SK-N-SH treated with all-trans-retinoic acid at 6 μM for 48 hours (cell line): Measurements from ENCODE around the gene UBA52.

Experiments used
- ATAC-seq: fragments of 200-7000 bp; cut with Tn5 transposase; 3 replicates; pipeline ENCODE4 v1.9.1; 2020; ENCODE audit warnings: mild to moderate bottlenecking, moderate library complexity
- ARNTL ChIP-seq: fragments of 450-650 bp; formaldehyde crosslinking; IDR thresholded peaks from 2 replicates; pipeline ENCODE4 v1.5.0; 2020; ENCODE audit warnings: low read depth, mild to moderate bottlenecking, moderate library complexity, borderline replicate concordance
- ESRRG ChIP-seq: fragments of 250-450 bp; sonication (Bioruptor Pico); IDR thresholded peaks from 2 replicates; pipeline ENCODE4 v1.6.1; 2021; ENCODE audit warnings: mild to moderate bottlenecking
- GLIS3 ChIP-seq: fragments of 250-450 bp; sonication (Bioruptor Pico); IDR thresholded peaks from 2 replicates; pipeline ENCODE4 v1.5.0; 2020; ENCODE audit warnings: mild to moderate bottlenecking, moderate library complexity
- OSR1 ChIP-seq: fragments of 250-450 bp; sonication (Bioruptor Pico); IDR thresholded peaks from 2 replicates; pipeline ENCODE4 v1.8.0; 2022; ENCODE audit warnings: moderate library complexity, mild to moderate bottlenecking, inconsistent platforms
- RARB ChIP-seq: fragments of 250-450 bp; sonication (Bioruptor Pico); IDR thresholded peaks from 2 replicates; pipeline ENCODE4 v1.8.0; 2021; ENCODE audit warnings: mild to moderate bottlenecking, moderate library complexity
- SNAI2 ChIP-seq: fragments of 250-450 bp; sonication (Bioruptor Pico); IDR thresholded peaks from 2 replicates; pipeline ENCODE4 v1.5.0; 2020; ENCODE audit warnings: mild to moderate bottlenecking, moderate library complexity
- TCF4 ChIP-seq: fragments of 250-450 bp; sonication (Bioruptor Pico); IDR thresholded peaks from 2 replicates; pipeline ENCODE4 v1.8.0; 2021; ENCODE audit warnings: mild to moderate bottlenecking, moderate library complexity, borderline replicate concordance
- TOX ChIP-seq: fragments of 250-450 bp; sonication (Bioruptor Pico); IDR thresholded peaks from 2 replicates; pipeline ENCODE4 v1.8.0; 2021; ENCODE audit warnings: mild to moderate bottlenecking, moderate library complexity, borderline replicate concordance
- ZFP3 ChIP-seq: fragments of 250-450 bp; sonication (Bioruptor Pico); IDR thresholded peaks from 2 replicates; pipeline ENCODE4 v1.5.0; 2020; ENCODE audit warnings: mild to moderate bottlenecking, moderate library complexity
- ZFP30 ChIP-seq: fragments of 450-650 bp; formaldehyde crosslinking; IDR thresholded peaks from 2 replicates; pipeline ENCODE4 v1.5.0; 2022; ENCODE audit warnings: mild to moderate bottlenecking, moderate library complexity
- ZNF565 ChIP-seq: fragments of 450-650 bp; formaldehyde crosslinking; conservative IDR thresholded peaks from 2 replicates; pipeline ENCODE4 v1.5.0; 2020; ENCODE audit warnings: low read depth, mild to moderate bottlenecking, moderate library complexity
- ZNF70 ChIP-seq: fragments of 450-650 bp; formaldehyde crosslinking; IDR thresholded peaks from 2 replicates; pipeline ENCODE4 v1.5.0; 2020; ENCODE audit warnings: mild to moderate bottlenecking, moderate library complexity
- ZNF8 ChIP-seq: fragments of 450-650 bp; formaldehyde crosslinking; IDR thresholded peaks from 2 replicates; pipeline ENCODE4 v1.5.0; 2020; ENCODE audit warnings: mild to moderate bottlenecking, moderate library complexity
- TF ChIP-seq, protein P1 (sequence below): fragments of 250-450 bp; sonication (Bioruptor Pico); IDR thresholded peaks from 2 replicates; pipeline ENCODE4 v1.8.0; 2020; ENCODE audit warnings: mild to moderate bottlenecking, moderate library complexity, borderline replicate concordance
- TF ChIP-seq, protein P2 (sequence below): fragments of 250-450 bp; sonication (Bioruptor Pico); IDR thresholded peaks from 2 replicates; pipeline ENCODE4 v1.5.0; 2020; ENCODE audit warnings: mild to moderate bottlenecking, moderate library complexity
- TF ChIP-seq, protein P3 (sequence below): fragments of 250-450 bp; sonication (Bioruptor Pico); IDR thresholded peaks from 2 replicates; pipeline ENCODE4 v1.8.0; 2021; ENCODE audit warnings: low read depth, mild to moderate bottlenecking, moderate library complexity, borderline replicate concordance
- TF ChIP-seq, protein P4 (sequence below): fragments of 250-450 bp; sonication (Bioruptor Pico); IDR thresholded peaks from 2 replicates; pipeline ENCODE4 v1.5.1; 2021; ENCODE audit warnings: mild to moderate bottlenecking, moderate library complexity

The UBA52 gene

DNA sequence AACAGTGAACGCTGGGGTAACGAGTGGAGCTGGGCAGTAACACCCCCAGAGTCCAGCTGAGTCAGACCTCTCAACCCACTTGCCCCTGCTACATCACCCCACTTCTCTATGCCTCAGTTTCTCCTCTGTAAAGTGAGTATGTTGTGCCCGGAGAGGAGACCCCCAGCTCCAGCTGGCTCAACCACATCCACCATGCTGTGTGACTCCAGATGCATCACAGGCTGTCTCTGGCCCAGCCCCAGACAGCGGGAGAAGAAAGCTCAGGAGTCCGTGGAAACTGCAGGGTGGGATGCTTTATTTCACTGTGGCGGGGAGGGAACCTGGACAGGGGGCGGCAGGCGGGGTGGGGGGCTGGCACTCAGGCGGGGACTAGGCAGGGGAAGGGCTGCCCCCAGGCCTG lies 40.2 kb upstream of the UBA52 start (continued):
- TF ChIP-seq ZNF565 (CRISPR knock-in tag) = no peak
- no peak for TF ChIP-seq GLIS3 (CRISPR knock-in tag)

DNA sequence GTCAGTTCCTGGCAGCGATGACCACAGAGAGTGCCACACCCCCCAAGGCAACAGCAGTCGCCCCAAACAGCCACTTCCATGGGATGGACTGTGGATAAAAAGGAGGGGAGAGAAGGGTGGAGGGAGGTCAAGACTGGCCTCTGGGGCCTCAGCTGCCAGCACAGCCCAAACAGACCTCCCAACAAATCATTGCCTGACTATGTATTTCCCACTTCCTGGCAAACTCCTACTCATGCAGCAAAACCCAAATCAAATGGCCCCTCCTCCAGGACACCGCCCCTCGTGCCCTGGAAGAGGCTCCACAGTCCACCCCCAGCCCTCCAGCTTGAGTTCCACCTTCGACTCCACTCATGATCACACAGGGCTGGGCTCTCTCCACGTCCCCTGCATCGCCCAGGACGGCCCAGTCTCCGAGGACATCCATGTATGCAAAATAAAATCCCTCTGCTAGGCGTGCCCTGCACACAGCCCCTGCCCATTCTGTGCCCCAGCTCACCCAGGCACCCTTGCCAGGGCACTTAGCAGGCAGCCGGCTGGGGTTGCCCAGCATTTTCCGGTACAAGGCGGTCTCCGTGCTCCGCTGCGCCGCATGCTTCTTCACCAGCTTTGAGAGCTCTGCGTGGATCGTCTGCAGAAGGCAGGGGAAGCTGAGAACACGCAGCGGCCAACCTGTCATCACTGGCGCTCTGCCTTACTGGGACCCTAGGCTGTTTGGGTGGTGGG lies 39.3 kb upstream of the UBA52 start:
- TF ChIP-seq, protein P1, sequence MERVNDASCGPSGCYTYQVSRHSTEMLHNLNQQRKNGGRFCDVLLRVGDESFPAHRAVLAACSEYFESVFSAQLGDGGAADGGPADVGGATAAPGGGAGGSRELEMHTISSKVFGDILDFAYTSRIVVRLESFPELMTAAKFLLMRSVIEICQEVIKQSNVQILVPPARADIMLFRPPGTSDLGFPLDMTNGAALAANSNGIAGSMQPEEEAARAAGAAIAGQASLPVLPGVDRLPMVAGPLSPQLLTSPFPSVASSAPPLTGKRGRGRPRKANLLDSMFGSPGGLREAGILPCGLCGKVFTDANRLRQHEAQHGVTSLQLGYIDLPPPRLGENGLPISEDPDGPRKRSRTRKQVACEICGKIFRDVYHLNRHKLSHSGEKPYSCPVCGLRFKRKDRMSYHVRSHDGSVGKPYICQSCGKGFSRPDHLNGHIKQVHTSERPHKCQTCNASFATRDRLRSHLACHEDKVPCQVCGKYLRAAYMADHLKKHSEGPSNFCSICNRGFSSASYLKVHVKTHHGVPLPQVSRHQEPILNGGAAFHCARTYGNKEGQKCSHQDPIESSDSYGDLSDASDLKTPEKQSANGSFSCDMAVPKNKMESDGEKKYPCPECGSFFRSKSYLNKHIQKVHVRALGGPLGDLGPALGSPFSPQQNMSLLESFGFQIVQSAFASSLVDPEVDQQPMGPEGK (CRISPR knock-in tag) = no peak
- TF ChIP-seq ZFP3 (CRISPR knock-in tag) (peak; percentile 100), ARNTL (no peak)
- no peak for ATAC-seq

DNA sequence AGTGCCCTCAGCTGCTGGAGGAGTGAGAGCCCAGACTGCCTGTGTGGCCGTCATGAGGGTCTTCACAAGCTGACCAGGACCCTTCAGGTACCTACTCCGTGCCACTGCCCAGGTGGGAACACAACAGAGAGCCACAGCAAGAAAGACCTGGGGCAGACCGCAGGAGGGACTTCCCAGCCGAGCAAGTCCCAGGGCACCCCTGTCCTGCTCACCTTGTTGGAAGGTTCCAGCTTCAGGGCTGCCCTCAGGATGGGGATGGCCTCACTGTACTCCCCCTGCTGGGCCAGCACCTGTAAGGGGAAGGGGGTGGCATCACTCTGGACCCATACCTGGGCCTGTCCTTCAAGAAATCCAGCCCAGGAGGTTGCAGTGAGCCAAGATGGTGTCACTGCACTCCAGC lies 38.6 kb upstream of the UBA52 start:
- ATAC-seq = no peak
- TF ChIP-seq, protein P2, sequence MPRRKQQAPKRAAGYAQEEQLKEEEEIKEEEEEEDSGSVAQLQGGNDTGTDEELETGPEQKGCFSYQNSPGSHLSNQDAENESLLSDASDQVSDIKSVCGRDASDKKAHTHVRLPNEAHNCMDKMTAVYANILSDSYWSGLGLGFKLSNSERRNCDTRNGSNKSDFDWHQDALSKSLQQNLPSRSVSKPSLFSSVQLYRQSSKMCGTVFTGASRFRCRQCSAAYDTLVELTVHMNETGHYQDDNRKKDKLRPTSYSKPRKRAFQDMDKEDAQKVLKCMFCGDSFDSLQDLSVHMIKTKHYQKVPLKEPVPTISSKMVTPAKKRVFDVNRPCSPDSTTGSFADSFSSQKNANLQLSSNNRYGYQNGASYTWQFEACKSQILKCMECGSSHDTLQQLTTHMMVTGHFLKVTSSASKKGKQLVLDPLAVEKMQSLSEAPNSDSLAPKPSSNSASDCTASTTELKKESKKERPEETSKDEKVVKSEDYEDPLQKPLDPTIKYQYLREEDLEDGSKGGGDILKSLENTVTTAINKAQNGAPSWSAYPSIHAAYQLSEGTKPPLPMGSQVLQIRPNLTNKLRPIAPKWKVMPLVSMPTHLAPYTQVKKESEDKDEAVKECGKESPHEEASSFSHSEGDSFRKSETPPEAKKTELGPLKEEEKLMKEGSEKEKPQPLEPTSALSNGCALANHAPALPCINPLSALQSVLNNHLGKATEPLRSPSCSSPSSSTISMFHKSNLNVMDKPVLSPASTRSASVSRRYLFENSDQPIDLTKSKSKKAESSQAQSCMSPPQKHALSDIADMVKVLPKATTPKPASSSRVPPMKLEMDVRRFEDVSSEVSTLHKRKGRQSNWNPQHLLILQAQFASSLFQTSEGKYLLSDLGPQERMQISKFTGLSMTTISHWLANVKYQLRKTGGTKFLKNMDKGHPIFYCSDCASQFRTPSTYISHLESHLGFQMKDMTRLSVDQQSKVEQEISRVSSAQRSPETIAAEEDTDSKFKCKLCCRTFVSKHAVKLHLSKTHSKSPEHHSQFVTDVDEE (CRISPR knock-in tag) = no peak
- TF ChIP-seq ESRRG (CRISPR knock-in tag) (no peak), ZNF70 (no peak), ZFP30 (CRISPR knock-in tag) (no peak), SNAI2 (no peak)
- TF ChIP-seq, protein P1 (CRISPR knock-in tag) = no peak
- TF ChIP-seq, protein P3, sequence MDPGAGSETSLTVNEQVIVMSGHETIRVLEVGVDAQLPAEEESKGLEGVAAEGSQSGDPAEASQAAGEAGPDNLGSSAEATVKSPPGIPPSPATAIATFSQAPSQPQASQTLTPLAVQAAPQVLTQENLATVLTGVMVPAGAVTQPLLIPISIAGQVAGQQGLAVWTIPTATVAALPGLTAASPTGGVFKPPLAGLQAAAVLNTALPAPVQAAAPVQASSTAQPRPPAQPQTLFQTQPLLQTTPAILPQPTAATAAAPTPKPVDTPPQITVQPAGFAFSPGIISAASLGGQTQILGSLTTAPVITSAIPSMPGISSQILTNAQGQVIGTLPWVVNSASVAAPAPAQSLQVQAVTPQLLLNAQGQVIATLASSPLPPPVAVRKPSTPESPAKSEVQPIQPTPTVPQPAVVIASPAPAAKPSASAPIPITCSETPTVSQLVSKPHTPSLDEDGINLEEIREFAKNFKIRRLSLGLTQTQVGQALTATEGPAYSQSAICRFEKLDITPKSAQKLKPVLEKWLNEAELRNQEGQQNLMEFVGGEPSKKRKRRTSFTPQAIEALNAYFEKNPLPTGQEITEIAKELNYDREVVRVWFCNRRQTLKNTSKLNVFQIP (CRISPR knock-in tag) = no peak

DNA sequence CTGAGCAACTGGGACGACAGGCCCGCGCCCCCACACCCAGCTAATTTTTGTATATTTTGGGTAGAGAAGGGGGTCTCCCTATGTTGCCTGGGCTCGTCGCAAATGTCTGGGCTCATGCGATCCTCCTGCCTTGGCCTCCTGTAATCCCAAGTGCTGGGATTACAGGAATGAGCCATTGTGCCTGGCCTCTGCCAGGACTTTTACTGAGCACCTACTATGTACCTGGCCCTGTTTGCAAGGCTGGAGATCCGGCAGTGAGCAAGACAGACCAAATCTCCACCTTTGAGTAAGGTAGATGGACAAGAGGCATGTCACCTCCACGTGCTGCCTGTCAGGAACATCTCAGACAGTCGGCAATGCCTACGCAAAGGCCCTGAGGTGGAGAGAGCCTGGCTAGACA lies 35.2 kb upstream of the UBA52 start:
- no peak for TF ChIP-seq ZNF8 (CRISPR knock-in tag)
- TF ChIP-seq ZNF565 (CRISPR knock-in tag) = no peak
- TF ChIP-seq GLIS3 (CRISPR knock-in tag) = no peak
- TF ChIP-seq RARB = no peak
- no peak for TF ChIP-seq TCF4 (CRISPR knock-in tag)
- no peak for TF ChIP-seq ZFP3 (CRISPR knock-in tag)
- TF ChIP-seq ESRRG (CRISPR knock-in tag) = no peak
- TF ChIP-seq, protein P3 (CRISPR knock-in tag) = no peak
- TF ChIP-seq ZFP30 (CRISPR knock-in tag) = no peak
- TF ChIP-seq ZNF70 = no peak
- TF ChIP-seq TOX = no peak
- TF ChIP-seq OSR1 (CRISPR knock-in tag) = no peak
- TF ChIP-seq, protein P4, sequence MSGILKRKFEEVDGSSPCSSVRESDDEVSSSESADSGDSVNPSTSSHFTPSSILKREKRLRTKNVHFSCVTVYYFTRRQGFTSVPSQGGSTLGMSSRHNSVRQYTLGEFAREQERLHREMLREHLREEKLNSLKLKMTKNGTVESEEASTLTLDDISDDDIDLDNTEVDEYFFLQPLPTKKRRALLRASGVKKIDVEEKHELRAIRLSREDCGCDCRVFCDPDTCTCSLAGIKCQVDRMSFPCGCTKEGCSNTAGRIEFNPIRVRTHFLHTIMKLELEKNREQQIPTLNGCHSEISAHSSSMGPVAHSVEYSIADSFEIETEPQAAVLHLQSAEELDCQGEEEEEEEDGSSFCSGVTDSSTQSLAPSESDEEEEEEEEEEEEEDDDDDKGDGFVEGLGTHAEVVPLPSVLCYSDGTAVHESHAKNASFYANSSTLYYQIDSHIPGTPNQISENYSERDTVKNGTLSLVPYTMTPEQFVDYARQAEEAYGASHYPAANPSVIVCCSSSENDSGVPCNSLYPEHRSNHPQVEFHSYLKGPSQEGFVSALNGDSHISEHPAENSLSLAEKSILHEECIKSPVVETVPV = no peak
- TF ChIP-seq, all 23 proteins: peak for 0
- ATAC-seq = no peak
